GM18951 (cell line): ENCODE measurements around the gene RBM47.

Source experiments
- POLR2A ChIP-seq: IDR thresholded peaks from 4 replicates; pipeline ENCODE4 v1.6.1; 2011; ENCODE audit warnings: mild to moderate bottlenecking; ENCODE audit not compliant: insufficient read length, insufficient read depth; ENCODE audit errors: extremely low read depth
- in situ Hi-C: fragments of 300-500 bp; cut with MboI; formaldehyde crosslinking; loops from one replicate; pipeline ENCODE4 v1.12.0; 2022; ENCODE audit warnings: low sequenced_read_pairs, mixed read lengths, inconsistent platforms; ENCODE audit not compliant: unreplicated experiment

The RBM47 gene

DNA sequence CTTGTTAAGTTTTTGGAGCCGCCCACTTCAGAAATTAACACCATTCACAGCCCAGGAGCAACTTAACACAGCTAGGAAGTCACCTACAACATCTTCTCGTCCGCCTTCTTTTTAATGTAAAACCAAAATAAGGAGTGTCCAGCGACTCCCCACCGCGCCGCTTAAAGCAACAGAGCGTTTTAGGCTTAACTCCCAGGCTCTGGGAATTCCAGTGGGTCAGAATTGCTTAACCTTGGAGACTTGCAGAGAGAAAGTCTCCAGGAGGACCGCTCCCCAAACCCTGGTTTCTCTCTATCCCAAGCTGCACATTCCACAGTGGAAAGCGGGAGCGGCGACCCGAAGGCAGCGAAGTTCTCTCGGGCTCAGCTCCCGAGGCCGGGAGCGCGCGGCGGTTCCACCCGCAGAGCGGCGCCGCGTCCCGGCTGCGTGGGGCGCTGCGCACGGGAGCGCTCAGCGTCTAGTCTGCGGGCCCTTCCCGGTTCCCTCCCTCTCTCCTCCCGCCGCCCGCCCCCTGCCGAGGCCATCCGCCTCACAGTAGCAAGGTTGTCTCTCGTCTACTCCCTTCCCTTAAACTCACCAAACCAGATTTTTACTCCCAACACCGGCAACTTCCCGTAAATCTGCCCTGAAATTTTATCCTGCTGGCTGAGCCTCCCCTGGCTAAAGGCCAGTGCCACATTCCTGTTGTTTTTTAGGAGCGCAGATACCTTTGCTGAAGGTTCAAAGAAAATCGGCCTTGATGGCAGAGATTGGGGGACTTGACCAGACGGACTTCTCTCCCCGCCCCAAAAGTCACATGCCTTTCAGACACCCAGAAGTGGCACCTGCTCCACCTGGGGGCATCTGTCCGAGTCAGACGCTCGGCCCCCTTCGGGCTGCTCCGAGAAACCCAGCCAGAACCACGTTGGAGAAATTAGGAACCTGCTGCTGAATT, at the start of gene RBM47:
Gene RBM47, minus strand, starts transcription at position 464 of the 934 bp plus-strand sequence. CDS start 190,971 bp downstream, outside the sequence.
- peak; percentile 52 for TF ChIP-seq POLR2A

DNA sequence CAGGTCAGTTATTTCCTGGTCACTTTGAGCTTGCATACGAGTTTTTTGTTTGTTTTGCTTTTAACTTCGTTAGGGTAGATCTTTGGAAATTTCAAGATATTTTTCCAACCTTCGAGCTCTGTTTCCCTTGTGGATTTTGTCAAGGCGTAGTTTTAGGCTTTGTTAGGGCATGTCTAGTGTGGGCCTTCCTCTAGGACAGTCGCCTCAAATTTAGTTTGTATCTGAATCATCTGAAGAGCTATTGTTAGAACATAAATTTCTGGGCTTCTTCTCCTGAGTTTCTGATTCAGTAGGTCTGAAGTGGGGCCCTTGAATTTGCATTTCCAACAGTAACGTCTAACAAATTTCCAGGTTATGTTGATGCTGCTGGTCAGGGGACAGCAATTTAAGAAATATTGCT, 48.8 kb upstream of the RBM47 start:
- in situ Hi-C loops: no loop called here
- TF ChIP-seq POLR2A: no peak

More for the DNA sequence above, at the start of gene RBM47:
- in situ Hi-C loops: loop anchor here (5.0 kb wide), 1 partner anchor 93 kb away; no protein-coding TSS in a partner anchor

DNA sequence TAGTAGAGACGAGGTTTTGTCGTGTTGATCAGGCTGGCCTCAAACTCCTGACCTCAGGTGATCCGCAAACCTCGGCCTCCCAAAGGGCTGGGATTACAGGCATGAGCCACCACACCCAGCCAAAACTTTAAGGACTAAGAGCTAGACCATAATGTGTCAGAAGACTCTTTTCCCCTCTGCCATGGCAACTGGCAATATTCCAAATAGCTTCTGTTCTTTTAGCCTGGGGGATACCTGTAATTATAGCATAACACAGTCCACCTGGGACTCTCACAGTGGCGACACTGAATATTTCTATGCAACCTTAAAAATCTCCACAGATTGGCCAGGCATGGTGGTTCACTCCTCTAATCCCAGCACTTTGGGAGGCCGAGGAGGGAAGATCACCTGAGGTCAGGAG, 45.5 kb upstream of the RBM47 start:
- no peak for TF ChIP-seq POLR2A
- in situ Hi-C loops: no loop called here

DNA sequence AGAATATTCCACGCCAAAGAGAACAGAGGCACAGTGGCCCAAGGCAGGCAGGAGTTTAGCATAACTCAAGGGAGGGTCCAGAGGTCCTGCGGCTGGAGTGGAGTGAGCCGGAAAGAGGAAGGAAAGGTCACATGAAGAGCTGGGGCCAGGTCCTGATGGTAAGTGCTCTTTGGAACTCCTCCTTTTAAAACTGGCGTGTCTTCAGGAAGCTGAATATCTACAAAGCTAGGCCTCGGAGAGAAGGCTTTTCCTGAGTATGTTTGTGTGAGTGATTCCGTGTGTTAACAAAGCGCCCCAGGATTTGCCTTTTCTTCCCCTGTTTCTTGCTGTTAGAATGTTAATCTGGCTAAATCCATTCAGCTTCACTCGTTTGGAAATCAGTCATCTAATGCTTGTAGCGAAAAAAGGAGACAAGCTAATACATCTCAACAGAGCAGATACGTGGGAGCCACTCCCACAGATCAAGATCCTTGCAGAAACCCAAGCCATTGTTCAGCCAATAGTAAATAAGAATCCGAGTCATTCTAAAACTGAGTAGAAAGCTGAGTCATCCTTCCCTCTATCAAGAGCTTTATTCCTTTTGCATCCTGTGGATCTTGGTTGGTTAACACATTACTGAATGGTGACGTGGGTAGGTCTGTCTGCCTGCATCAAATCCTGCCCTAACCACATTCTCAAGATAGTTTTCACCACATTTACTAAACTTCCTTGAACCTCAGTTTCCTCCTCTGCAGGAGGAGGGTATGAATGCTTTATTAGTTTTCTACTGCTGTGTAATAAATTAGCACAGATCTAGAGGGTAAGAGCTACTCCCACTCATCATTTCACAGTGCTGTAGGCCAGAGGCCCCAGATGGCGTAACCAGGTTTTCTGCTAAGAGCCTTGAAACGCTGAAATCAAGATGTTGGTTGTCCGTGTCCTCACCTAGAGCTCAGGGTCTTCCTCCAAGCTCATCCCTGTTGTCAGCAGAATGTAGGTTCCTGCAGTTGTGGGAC, 43.2 kb upstream of the RBM47 start:
- in situ Hi-C loops: no loop called here
- TF ChIP-seq POLR2A: no peak

DNA sequence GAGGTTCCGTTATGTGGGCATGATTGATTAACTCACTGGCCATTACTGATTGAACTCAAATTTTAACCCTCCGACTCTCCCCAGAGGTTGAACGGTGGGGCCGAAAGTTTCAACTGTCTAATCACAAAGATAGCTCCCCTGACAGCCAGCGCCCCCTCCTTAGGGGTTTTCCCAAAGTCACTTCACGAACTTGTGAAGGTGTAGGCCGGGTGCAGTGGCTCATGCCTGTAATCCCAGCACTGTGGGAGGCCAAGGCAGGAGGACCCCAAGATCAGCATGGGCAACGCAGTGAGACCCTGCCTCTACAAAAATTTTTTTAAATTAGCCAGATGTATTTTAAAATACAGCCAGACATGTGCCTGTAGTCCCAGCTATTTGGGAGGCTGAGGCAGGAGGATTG, 39.8 kb upstream of the RBM47 start:
- in situ Hi-C loops: no loop called here
- no peak for TF ChIP-seq POLR2A

DNA sequence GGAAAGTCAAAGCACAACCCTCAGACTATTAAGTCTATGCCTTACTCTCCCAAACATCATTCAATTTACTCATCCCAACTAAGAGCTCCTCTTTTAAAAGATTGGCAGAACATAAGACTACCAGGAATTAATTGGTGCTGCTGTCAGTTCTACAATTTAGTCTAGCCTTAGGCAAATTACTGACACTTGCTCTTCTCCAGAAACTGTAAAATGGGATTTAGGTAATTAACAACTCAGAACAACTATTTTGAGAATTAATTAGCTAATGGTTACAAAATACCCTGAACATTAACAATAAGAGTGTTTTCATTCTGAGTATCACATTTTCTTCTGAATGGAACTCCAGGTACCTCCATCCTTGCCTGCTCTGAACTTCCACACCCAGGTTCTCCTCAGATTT, 36.2 kb upstream of the RBM47 start:
- in situ Hi-C loops: no loop called here
- TF ChIP-seq POLR2A: no peak

DNA sequence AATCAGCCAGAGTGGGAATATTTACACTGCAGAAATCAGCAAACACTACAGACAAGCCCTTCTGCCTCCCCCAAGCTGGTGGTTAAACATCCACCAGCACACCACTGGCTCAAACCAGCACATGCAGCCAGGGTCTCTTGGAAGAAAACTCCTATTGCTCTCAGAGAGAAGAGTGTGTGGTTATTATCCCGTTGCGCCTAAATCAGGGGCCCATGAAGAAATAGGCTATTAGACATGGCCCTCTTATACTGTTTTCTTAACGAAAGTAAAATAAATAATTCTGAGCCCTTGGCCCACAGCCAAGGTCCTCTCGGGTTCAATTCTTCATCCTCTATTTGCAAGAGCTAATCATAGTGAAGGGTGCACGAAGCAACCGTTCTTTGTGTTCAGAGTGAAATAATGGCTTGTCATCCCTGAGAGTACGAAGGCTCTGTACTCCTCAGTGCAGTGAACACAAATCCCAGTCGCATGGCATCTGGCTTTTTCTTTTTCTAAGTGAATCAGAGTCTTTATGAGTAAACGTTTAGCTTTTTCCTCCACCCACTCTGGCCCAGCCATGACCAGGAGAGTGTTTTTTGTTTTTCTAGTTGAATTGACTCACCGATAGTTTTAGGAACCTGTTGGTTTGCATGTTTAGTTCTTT, 33.4 kb upstream of the RBM47 start:
- in situ Hi-C loops: no loop called here
- TF ChIP-seq POLR2A: no peak

DNA sequence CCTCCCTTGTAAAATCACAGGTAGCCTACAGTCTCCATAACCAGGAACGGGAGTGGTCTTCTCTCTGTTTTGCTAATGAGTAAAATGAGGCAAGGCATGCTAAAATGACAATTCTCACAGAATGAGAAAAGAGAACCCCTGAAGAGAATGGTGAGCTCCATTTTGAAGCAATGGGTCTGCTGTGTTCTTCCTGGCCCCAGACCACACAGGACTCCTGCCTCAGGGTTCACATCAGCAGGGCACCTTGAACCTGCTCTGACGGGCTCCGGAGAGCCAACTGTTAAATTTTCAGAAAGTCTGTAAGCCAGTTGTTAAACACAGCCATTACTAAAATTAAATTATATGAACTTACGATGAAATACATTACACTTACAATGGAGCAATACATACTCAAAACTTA, 32.1 kb upstream of the RBM47 start:
- in situ Hi-C loops: no loop called here
- TF ChIP-seq POLR2A: no peak

DNA sequence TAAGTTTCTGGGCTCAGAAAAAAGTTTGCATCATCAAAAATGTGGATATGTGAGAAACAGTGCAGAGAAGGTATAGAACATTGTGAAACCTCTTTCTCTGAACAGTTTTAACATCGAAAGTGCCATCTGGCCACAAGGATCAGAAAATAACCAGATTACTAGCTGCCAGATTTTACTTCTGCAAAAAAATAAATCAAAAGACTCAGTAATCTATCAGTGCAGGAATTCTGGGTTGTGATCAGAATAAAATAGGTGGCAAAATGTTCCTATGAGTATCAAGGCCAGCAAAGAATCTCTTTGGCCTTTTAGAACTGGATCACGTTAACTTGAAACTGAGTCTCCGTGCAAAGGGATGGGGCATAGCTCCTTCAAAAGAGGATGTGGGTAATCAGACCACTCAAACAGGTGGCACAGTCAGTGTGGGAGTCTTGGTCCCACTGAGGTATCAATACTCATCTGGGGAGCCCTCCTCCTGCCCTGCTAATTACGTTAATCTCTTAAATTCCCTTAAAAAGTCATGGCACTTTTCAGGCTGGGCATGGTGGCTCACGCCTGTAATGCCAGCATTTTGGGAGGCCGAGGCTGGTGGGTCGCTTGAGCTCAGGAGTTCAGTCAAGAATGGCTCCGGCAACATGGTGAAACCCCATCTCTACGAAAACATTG, 26.7 kb upstream of the RBM47 start:
- no peak for TF ChIP-seq POLR2A
- in situ Hi-C loops: no loop called here

DNA sequence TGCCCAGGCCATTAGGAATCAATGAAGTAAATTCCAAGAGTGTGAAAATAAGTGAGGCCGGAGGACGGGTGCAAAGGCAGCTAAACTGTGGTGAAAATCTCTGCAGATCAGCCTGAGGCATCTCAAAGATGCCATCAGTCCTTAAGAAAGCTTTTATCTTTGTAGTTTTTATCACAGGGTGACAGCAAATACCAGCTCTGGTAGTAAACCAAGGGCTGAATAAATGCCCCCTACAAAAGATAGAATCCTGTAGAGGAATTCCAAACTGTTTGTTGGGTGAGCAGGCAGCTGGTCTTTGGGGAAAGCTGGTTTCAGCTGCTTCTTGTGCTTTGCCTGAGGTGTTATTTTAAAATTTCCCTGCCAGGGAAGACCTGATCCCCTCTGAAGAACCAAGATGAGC, 21.6 kb upstream of the RBM47 start:
- in situ Hi-C loops: no loop called here
- TF ChIP-seq POLR2A: no peak

DNA sequence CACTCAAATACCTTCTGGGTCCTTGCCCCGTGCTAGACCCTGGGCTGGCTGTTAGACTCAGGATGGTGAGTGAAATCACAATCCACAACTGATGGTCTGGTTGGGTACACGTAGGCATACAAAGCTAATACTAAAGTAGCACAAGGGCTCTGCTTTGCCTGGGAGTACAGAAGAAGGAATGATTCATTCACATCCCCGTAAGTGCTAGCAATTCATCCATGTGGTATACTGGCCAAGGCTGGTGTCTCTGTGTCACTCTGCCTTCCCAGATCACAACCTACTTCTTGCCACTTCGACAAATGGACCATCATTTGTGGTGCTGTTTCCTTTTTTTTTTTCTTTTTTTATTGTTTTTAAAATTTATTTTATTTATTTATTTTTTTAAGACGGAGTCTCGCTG, 19.7 kb upstream of the RBM47 start:
- TF ChIP-seq POLR2A: no peak
- in situ Hi-C loops: no loop called here

DNA sequence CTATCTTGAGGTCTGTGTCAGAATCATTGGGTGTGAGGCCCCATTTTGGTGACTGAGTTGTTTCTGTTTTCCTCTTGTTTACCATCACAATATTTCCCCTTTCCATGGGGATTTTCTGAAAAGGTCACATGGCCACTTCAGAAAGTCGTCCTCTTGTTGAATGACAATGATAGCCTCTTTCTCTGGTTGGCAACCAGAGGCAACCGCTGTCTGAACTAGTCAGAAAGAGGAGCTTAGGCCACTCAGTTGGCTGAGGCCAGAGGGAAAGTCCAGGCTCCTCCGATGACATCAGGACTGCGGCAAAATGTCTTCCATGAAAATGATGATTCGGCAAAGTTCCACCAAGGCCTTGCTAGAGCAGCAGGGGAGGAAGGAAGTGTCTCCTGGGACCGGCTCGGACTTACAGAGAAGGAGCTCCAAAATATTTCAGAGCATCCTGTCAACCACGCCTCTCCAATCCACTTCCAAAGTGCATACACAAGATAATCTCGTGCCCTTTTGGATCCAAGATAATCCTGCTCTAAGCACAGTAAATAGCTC, 19.1 kb upstream of the RBM47 start:
- in situ Hi-C loops: no loop called here
- TF ChIP-seq POLR2A: no peak
